HFF-Myc (cell line): ENCODE data around the gene PCSK6.

ENCODE experiments used
- DNase-seq: peaks from one replicate; pipeline ENCODE4 v3.0.0-alpha.2; 2011; ENCODE audit warnings: low read depth; ENCODE audit errors: extremely low read depth
- H3K4me3 ChIP-seq: replicated peaks from 2 replicates; pipeline ENCODE4 v1.5.1; 2011; ENCODE audit warnings: low read depth, mild to moderate bottlenecking, control low read depth, low read length
- TF ChIP-seq, protein P1 (sequence below): IDR thresholded peaks from 2 replicates; pipeline ENCODE4 v1.5.1; 2012; ENCODE audit warnings: mild to moderate bottlenecking, low read depth, low read length, control low read depth; ENCODE audit errors: missing control alignments

The PCSK6 gene

DNA sequence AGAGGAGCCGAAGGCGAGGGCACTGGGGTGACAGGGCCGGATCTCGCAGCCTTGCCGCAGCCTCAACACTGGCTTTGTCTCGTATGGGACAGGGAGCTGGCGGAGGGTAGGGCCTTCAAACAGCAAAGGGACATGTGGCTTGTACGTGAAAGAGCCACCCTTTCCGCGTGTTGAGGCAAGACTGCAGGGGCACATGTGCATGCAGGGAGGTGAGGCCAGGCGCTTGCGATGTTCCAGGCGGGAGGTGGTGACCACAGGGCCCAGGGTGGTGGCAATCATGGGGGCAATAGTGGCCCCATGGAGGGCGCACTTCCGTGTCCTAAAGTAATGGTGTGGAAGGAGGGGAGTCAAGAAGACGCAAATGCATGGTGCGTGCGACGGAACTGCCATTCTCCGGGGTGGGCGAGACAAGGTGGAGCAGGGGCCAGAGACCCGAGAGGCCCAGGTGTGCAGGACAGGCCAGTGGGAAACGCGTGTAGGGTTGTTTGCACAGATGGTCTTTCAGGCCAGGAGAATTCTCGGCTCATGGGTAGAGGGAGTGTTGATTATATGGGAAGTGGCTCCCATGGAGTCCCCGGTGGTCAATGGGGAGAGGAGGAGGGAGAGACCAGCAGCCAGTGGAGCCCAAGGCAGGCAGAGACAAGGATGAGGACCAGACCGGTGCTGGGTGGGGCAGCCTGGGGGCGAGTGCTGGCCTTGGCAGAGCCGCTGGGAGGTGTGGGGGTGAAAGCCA lies 45.8 kb upstream of the PCSK6 start:
- no peak for DNase-seq
- H3K4me3 ChIP-seq: no peak overlapping the region
- TF ChIP-seq, protein P1, sequence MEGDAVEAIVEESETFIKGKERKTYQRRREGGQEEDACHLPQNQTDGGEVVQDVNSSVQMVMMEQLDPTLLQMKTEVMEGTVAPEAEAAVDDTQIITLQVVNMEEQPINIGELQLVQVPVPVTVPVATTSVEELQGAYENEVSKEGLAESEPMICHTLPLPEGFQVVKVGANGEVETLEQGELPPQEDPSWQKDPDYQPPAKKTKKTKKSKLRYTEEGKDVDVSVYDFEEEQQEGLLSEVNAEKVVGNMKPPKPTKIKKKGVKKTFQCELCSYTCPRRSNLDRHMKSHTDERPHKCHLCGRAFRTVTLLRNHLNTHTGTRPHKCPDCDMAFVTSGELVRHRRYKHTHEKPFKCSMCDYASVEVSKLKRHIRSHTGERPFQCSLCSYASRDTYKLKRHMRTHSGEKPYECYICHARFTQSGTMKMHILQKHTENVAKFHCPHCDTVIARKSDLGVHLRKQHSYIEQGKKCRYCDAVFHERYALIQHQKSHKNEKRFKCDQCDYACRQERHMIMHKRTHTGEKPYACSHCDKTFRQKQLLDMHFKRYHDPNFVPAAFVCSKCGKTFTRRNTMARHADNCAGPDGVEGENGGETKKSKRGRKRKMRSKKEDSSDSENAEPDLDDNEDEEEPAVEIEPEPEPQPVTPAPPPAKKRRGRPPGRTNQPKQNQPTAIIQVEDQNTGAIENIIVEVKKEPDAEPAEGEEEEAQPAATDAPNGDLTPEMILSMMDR: no peak

DNA sequence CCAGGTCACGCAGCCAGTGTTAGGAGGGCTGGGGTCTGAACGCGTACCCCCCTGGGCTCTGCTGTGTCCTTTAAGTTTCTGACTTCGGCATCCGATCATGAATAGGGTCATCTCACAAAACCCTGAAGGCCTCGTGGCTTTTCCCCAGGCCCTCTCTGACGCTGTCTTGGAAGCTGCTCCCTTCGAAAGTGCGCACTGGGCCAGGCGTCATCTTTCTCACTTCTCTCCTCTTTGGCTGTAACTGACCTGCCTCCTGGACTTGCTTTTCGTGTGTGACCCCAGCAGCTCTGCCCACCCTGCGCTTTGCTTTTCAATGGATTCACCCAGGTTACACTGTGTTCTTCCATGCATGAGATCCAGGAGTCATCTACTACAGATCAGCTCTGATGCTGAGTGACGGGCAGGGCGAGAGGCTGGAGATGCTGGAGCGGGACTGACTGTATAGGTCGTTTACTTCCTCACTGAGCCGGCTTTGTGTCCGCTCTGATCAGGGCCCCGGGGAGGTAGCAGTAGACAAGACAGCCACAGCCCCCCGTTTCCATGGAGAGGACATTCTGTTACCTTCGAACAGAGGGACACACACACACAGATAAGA lies 45.0 kb upstream of the PCSK6 start:
- no peak for DNase-seq
- no peak overlapping the region for H3K4me3 ChIP-seq
- TF ChIP-seq, protein P1: no peak

DNA sequence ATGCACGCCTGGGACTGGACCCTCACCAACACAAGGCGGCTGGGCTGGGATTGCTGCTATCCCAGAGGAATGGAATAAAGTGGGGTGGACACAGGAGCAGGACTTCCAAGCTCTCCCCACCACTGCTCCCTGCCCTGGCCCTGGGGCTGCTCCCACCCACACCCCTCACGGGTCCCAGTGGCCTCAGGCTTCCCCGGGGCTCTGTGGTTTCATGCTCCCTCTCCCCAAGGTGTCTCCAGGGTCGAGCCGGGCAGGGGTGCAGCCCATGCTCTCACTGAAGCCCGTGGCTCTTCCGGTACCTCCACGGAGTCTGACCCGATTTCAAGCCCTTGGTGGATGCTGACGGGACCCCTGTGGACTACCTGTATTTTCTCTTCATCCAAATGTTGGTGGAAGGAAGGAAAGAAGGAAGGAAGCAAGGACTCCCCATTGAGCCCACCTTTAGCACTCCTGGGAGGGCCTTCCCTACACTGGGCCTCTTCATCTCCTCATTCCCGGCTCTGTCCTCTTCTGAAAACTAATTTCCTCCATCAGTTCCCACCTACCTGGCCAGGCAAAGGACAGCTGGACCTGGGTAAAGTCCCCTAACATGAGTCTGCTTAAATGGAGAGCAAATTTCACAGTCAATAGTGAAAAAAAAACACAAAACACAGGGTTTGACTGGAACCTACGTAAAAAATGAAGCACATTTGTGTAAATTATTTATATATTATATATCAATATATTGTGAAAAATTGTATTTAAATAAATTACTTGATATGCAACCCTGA lies 44.0 kb upstream of the PCSK6 start:
- no peak for DNase-seq
- no peak overlapping the region for H3K4me3 ChIP-seq
- TF ChIP-seq, protein P1: no peak

DNA sequence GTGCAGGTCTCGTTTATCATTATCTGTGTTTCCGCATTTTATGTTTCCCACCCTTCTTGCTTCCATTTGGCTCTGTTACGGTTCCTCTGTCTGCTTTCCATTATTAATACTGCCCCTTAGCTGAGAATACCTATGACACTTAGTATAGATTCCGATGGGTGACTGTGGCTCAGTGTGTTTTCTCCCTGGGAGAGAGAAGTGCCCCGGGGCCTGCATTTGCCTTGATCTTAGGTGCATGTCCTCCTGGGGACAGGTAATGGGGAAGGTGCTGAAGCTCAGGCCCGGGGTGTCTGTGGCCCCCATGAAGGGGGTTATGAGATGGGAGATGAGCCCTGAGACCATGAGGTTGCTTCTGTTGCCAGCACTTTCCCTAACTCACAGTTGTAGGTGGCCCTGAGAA lies 43.4 kb upstream of the PCSK6 start:
- DNase-seq: no peak
- TF ChIP-seq, protein P1: no peak
- H3K4me3 ChIP-seq: no peak overlapping the region

DNA sequence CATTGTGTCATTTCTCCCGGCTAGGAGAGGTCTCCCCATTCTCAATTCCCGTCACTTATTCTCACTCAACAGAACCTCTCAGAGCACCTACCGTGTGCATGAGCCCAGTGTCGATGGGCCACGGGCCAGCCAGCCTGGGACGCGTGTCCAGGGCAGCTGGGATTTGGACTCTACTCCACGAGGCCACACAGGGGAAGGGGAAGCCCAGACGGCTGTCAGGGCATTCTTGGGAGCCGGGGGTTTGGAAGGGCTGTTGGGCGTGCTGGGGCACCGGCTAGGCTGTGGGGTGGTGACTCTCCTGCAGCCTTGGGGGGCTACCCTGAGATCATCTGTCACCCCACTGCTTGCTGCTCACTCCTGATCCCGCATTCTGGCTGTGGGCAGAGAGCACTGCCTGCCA lies 41.7 kb upstream of the PCSK6 start:
- no peak for DNase-seq
- H3K4me3 ChIP-seq: no peak overlapping the region
- TF ChIP-seq, protein P1: no peak

DNA sequence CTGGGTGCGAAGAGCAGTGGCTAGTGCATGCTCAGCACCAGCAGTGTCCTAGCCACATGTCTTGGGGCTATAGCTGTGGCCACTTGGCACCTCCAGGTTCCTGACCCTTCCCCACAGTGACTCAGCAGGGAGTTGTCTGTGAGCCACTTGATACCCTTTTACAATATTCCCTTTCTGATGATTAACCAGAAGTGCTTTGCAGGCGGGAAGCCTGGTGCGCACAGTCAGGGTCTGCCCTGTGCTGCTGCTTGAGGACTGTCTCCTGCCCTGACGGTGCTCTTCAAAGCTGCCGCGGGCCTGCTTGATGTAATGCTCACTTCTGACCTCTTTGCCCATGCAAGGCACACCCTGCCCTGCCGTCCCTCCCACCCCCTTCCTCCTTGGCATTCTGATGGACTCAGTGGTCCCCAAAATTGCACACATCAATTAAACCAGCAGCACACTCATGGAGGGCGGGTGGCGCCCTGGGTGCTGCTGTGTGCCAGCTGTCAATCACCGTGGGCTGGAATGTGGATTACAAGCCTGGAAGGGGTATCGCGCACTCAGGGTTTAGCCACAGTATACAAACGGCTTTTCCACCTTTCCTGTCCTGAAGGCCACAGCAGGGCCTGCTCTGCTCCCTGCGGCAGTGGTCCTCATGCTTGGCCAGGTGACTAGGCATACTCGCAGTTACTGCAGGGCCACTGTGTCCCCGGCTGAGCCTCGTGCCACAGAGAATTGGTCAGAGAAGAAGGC lies 40.9 kb upstream of the PCSK6 start:
- no peak for DNase-seq
- TF ChIP-seq, protein P1: no peak
- H3K4me3 ChIP-seq: no peak overlapping the region
